ENCODE measurements around the gene GPR143.

- no peak for TF ChIP-seq POLR2A (IDR thresholded peaks at IDR 0.05; ENCODE audit: low read length)
- no peak for TF ChIP-seq GATA1 (IDR thresholded peaks at IDR 0.05; ENCODE audit: low read depth, low read length)
Measured at GRCh38 chrX:9703406-9703805, 62.2 kb downstream of the GPR143 start.
